Lower lobe of right lung (tissue), 2 donors: ENCODE measurements around the gene MTUS2. TPM values are rescaled to one million over a fixed set of nuclear protein-coding genes. Genes with fewer than 3 reads are reported as not detected.
"Not testable (repeated sequence)": the region's sequence is repeated elsewhere in the genome, so short reads cannot be mapped to it uniquely, and the experiment has no call there.

Experiments used
- ATAC-seq, 2 donors: fragments of 200-7000 bp; cut with Tn5 transposase; one replicate each; pipeline ENCODE4 v1.9.1; 2020 to 2022; ENCODE audit warnings: mild to moderate bottlenecking in 2 of 2, moderate library complexity in 2 of 2
- DNase-seq: peaks from one replicate; pipeline ENCODE4 v3.0.0-alpha.2; 2020
- H3K27ac ChIP-seq: fragments of 200-600 bp; one replicate; pipeline ENCODE4 v1.8.0; 2022
- H3K27me3 ChIP-seq: fragments of 200-600 bp; one replicate; pipeline ENCODE4 v1.8.0; 2022; ENCODE audit warnings: low read depth
- H3K36me3 ChIP-seq: fragments of 200-600 bp; one replicate; pipeline ENCODE4 v1.8.0; 2022; ENCODE audit warnings: mild to moderate bottlenecking
- H3K4me1 ChIP-seq: fragments of 200-600 bp; one replicate; pipeline ENCODE4 v1.8.0; 2022
- H3K4me3 ChIP-seq: fragments of 200-600 bp; one replicate; pipeline ENCODE4 v1.8.0; 2022; ENCODE audit warnings: mild to moderate bottlenecking
- H3K9me3 ChIP-seq: fragments of 200-600 bp; one replicate; pipeline ENCODE4 v1.8.0; 2022
- CTCF ChIP-seq: fragments of 200-600 bp; IDR thresholded peaks from one replicate; pipeline ENCODE4 v1.8.0; 2022; ENCODE audit warnings: antibody characterized with exemption, mild to moderate bottlenecking
- intact Hi-C: fragments of 100-400 bp; cut with DNase I; formaldehyde crosslinking; loops from one replicate; pipeline ENCODE4 v1.11.0; 2022
- total RNA-seq: library from RNA; stranded (reverse); fragmentation: NEBNext Ultra II Directional; extraction: Animal tissue kit (Norgen Biotek cat#: 25700); gene quantifications from one replicate; pipeline ENCODE4 v1.2.1, GENCODE V29; 2021
- donor health status: DM: no; HTN: yes; CAD: no; lungs with severe emphysema.

Gene MTUS2
- total RNA-seq, 1 donor from 2014 or later, result 0.21 TPM

GRCh38 chr13:29323954-29324353, 503.8 kb downstream of the MTUS2 start:
- Histone ChIP-seq H3K4me1 (no peaks in the 10 kb centered on the region), H3K9me3 (no peaks in the 10 kb centered on the region), H3K27ac (no peak overlapping the region), H3K36me3 (no peaks in the 10 kb centered on the region), H3K27me3 (no peaks in the 10 kb centered on the region), H3K4me3 (no peak overlapping the region)
- intact Hi-C loops, result no loop called here
- DNase-seq (no peak), ATAC-seq (no peak)
- TF ChIP-seq CTCF, result no peak

- Histone ChIP-seq H3K9me3 (no peaks in the 10 kb centered on the region), H3K36me3 (no peaks in the 10 kb centered on the region), H3K27ac (no peak overlapping the region), H3K4me1 (no peaks in the 10 kb centered on the region), H3K4me3 (no peak overlapping the region), H3K27me3 (no peaks in the 10 kb centered on the region)
- TF ChIP-seq CTCF, result no peak
- no peak for DNase-seq
- no peak for ATAC-seq
- intact Hi-C loops, result no loop called here
These were observed 504.5 kb downstream of the MTUS2 start for GRCh38 chr13:29324601-29325000.

GRCh38 chr13:29328501-29328900, 508.4 kb downstream of the MTUS2 start:
- DNase-seq (no peak), ATAC-seq (no peak)
- Histone ChIP-seq H3K36me3 (no peaks in the 10 kb centered on the region), H3K4me1 (no peaks in the 10 kb centered on the region), H3K27ac (no peak overlapping the region), H3K4me3 (no peak overlapping the region), H3K9me3 (no peaks in the 10 kb centered on the region), H3K27me3 (no peaks in the 10 kb centered on the region)
- intact Hi-C loops, result no loop called here
- TF ChIP-seq CTCF, result no peak

DNA sequence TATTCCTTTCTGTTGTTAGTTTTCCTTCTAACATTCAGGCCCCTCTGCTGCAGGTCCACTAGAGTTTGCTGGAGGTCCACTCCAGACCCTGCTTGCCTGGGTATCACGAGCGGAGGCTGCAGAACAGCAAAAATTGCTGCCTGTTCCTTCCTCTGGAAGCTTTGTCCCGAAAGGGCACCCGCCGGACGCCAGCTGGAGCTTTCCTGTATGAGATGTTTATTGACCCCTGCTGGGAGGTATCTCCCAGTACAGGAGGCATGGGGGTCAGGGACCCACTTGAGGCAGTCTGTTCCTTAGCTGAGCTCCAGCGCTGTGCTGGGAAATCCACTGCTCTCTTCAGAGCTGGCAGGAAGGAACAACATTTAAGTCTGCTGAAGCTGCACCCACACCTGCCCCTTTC, 516.2 kb downstream of the MTUS2 start:
- Histone ChIP-seq H3K9me3 (no peaks in the 10 kb centered on the region), H3K27me3 (no peaks in the 10 kb centered on the region), H3K4me3 (no peak overlapping the region), H3K27ac (no peak overlapping the region), H3K4me1 (no peaks in the 10 kb centered on the region), H3K36me3 (no peaks in the 10 kb centered on the region)
- TF ChIP-seq CTCF, result no peak
- DNase-seq (no peak), ATAC-seq (no peak)
- intact Hi-C loops, result no loop called here

DNA sequence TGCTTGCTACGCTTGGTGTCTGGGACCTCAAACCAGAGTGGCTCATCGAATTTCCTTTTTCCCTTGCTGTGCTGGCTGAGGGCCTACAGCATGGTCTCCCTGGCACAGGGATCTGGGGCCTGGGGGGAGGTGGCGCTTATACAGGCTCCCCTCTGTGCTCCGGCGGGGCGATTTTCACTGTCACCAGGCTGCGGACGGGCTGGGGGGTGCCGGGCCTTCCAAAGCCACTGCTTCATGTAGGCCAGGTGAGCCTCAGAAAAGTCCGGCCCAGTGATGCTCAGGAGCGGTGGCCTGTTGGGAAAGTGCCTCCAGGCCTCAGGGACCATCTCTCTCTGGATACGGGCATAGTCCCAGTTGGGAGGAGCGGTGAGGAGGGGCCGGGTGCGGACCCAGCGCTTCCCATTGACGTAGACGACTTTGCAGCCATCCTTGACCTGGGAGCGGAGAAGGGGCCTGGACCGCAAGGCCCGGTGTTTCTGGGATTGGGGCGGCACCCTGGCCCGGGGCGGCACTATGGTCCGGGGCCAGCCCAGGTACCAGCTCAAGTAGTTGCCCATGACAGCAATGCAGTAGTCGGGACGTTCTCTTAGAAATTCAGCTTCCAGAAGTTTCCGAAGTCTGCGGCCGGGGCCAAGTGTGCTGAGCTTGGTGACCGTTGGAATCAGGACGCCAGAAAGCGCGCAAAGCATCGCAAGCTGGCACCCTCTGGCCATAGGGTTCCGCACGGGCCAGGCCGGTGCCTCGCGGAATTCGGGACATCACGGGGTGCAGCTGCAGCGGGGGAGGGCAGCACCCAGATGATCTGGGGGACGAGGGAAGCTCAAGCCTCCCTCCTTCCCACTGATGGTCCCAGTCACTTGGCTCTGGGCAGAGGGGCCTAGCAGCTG, 519.5 kb downstream of the MTUS2 start:
- Histone ChIP-seq H3K27me3 (no peaks in the 10 kb centered on the region), H3K27ac (no peak overlapping the region), H3K36me3 (no peaks in the 10 kb centered on the region), H3K9me3 (no peaks in the 10 kb centered on the region), H3K4me3 (no peak overlapping the region), H3K4me1 (no peaks in the 10 kb centered on the region)
- TF ChIP-seq CTCF, result no peak
- no peak for DNase-seq
- intact Hi-C loops, result no loop called here
- no peak for ATAC-seq

DNA sequence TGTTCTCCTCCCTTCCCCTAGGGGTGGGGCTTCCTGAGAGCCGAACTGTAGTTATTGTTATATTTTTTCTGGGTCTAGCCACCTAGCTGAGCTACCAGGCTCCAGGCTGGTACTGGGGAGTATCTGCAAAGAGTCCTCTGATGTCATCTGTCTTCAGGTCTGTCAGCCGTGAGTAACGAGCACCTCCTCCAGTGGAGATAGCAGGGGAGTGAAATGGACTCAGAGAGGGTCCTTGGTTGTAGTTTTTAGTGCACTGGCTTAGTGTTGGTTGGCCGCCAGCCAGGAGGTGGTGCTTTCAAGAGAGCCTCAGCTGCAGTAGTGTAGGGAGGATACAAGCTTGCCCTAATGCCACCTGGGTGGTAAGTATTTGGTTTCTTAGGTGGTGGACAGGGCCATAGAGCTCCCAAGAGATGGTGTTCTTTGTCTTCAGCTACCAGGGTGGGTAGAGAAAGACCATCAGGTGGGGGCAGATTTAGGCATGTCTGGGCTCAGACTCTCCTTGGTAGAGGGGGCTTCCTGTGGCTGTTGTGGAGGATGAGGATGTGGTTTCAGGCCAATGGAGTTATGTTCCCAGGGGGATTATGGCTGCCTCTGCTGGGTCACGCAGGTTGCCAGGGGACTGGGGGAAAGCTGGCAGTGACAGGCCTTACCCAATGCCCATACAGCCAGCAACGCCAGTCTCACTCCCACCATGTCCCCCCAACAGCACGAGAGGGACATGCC, 525.9 kb downstream of the MTUS2 start:
- ATAC-seq, intact Hi-C loops, H3K36me3 ChIP-seq, DNase-seq, H3K4me3 ChIP-seq, H3K27me3 ChIP-seq, H3K9me3 ChIP-seq, H3K4me1 ChIP-seq, H3K27ac ChIP-seq: not testable (repeated sequence)
